ENCODE data around the gene NCOA3.

The NCOA3 gene

GRCh38 chr20:47704746-47705496 is 203.2 kb downstream of the NCOA3 start:
- no peaks in the 10 kb centered on the region for H3K36me3 Mint-ChIP-seq (ENCODE audit: low read depth)
- peaks cover 9% of the 10 kb centered on the region for H3K27me3 Mint-ChIP-seq (ENCODE audit: low read depth)
- no peaks in the 10 kb centered on the region for H3K9me3 Mint-ChIP-seq

GRCh38 chr20:47705497-47705856 is 203.8 kb downstream of the NCOA3 start:
- Mint-ChIP-seq H3K4me3 (no peak overlapping the region), H3K27me3 (ENCODE audit: low read depth) (peaks cover 9% of the 10 kb centered on the region), H3K4me1 (ENCODE audit: low read depth) (no peaks in the 10 kb centered on the region), H3K27ac (no peak overlapping the region), H3K9me3 (no peaks in the 10 kb centered on the region), H3K36me3 (ENCODE audit: low read depth) (no peaks in the 10 kb centered on the region)

More at GRCh38 chr20:47704746-47705496, 203.2 kb downstream of the NCOA3 start:
- Mint-ChIP-seq H3K4me3 (no peak overlapping the region), H3K27ac (no peak overlapping the region), H3K4me1 (ENCODE audit: low read depth) (no peaks in the 10 kb centered on the region)

- no peak overlapping the region for H3K27ac Mint-ChIP-seq
- H3K4me1 Mint-ChIP-seq (ENCODE audit: low read depth), result no peaks in the 10 kb centered on the region
- H3K4me3 Mint-ChIP-seq, result no peak overlapping the region
- H3K27me3 Mint-ChIP-seq (ENCODE audit: low read depth), result peaks cover 9% of the 10 kb centered on the region
- no peaks in the 10 kb centered on the region for H3K36me3 Mint-ChIP-seq (ENCODE audit: low read depth)
- no peaks in the 10 kb centered on the region for H3K9me3 Mint-ChIP-seq
Observed at GRCh38 chr20:47706345-47706744, 204.7 kb downstream of the NCOA3 start.

Data from T-helper 1 cell treated with Interleukin-12 subunit alpha and Interleukin-12 subunit beta and Interleukin-4 antibody, amounts not matched to agents 30 μg/mL and 1 μg/mL, for 36 hours (primary cell).